ENCODE results near the gene LKAAEAR1.

The LKAAEAR1 gene

DNA sequence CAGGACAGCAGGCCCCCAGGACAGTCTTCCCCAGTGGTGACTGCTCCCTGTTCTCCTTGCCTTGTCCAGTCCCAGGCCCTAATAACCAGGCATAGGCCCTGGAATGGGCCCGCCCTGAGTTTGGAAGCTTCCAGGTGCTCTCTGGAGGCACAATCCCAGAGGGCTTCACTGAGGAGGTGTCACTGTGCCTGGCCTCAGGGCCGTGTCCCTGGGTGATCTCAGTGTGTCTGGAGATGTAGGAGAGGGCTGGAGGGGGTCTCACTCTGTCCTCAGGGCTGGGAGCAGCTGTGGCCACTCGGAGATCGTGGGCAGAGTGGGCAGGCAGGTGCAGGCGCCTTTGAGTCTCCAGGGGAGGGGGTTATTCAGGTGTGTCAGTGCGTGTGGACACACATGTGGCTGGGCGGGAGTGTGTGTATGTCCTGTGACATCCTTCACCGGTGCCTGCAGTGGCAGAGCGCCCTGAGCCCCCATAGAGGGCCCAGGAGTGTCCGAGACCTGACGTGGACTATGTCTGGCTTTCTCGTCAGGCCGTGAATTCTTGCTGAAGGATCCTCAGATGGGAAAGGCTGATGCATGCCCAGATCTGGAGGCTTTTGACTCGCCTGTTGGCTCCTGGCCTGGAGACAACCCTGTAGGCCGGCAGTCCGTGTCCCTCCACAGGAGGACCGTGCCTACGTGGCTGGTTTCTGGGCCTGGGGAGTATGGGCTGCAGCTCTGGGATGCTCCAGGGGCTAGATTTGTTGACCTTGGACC lies 28.7 kb upstream of the LKAAEAR1 start:
- Histone ChIP-seq H3K4me2 (ENCODE audit: insufficient read depth, low read length) (no peak overlapping the region), H2AFZ (ENCODE audit: low read depth, low read length) (no peak overlapping the region), H4K20me1 (ENCODE audit: insufficient read depth, low read length) (peaks cover 16% of the 10 kb centered on the region), H3K27me3 (ENCODE audit: insufficient read depth, low read length, poor library complexity) (peaks cover 4% of the 10 kb centered on the region), H3K9ac (ENCODE audit: low read depth, low read length) (no peak overlapping the region), H3K9me3 (ENCODE audit: insufficient read depth, low read length, severe bottlenecking) (no peaks in the 10 kb centered on the region), H3K27ac (ENCODE audit: low read length) (no peak overlapping the region), H3K4me1 (ENCODE audit: insufficient read depth, low read length) (no peaks in the 10 kb centered on the region), H3K4me3 (ENCODE audit: low read depth in 1 of 2, low read length in 2 of 2) (no peak overlapping the region), H3K79me2 (ENCODE audit: insufficient read depth, low read length) (no peaks in the 10 kb centered on the region), H3K36me3 (ENCODE audit: insufficient read depth, low read length) (no peaks in the 10 kb centered on the region)
- DNase-seq (no peak), ATAC-seq (ENCODE audit: insufficient read depth, low read depth) (no peak)
- TF ChIP-seq, protein P1, sequence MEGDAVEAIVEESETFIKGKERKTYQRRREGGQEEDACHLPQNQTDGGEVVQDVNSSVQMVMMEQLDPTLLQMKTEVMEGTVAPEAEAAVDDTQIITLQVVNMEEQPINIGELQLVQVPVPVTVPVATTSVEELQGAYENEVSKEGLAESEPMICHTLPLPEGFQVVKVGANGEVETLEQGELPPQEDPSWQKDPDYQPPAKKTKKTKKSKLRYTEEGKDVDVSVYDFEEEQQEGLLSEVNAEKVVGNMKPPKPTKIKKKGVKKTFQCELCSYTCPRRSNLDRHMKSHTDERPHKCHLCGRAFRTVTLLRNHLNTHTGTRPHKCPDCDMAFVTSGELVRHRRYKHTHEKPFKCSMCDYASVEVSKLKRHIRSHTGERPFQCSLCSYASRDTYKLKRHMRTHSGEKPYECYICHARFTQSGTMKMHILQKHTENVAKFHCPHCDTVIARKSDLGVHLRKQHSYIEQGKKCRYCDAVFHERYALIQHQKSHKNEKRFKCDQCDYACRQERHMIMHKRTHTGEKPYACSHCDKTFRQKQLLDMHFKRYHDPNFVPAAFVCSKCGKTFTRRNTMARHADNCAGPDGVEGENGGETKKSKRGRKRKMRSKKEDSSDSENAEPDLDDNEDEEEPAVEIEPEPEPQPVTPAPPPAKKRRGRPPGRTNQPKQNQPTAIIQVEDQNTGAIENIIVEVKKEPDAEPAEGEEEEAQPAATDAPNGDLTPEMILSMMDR (IDR thresholded peaks at IDR 0.05; ENCODE audit: borderline replicate concordance, extremely low read depth, low read length, poor library complexity, severe bottlenecking): no peak
- no peak for TF ChIP-seq EZH2 (IDR thresholded peaks at IDR 0.05; ENCODE audit: borderline replicate concordance, low read depth, low read length, severe bottlenecking)

DNA sequence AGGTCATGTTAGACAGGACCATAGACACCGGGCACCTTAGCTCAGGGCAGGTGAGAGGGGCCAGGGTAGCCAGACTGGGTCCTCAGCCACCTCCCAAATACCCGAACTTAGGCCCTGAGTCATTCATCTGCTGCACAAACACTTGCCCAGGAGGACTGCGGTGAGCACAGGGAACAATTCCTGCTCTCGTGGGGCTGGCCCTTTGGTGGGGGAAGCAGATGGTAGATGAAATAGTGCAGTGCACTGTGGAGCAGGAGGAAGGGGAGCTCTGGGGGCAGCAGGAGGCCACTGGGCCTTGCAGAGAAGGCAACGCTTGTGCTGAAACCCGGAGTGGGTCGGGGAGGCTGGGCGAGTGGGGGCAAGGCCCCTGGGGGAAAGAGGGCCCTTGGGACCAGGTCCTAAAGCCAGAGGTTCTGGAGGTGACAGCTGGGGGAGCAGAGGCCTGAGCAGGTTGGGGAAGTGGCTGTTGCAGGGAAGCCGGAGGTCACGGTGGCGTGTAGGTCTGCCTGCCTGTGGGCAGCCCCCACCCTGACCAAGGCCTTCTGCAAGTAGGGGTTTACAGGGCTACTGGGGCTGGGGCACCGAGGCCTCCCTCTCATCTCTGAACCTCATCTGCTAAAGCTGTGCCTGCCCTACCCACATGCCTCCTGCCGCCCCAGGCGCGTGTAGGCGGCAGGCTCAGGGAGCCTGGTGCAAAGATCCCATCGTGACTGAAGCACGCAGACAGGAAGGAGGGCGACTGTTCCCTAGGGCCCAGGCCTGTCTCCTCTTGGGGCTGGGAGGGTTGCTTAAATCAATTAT lies 27.8 kb upstream of the LKAAEAR1 start:
- DNase-seq: no peak
- H4K20me1 ChIP-seq (ENCODE audit: insufficient read depth, low read length): peaks cover 16% of the 10 kb centered on the region
- H3K27me3 ChIP-seq (ENCODE audit: insufficient read depth, low read length, poor library complexity): peaks cover 4% of the 10 kb centered on the region
- no peak overlapping the region for H3K9ac ChIP-seq (ENCODE audit: low read depth, low read length)
- H3K36me3 ChIP-seq (ENCODE audit: insufficient read depth, low read length): no peaks in the 10 kb centered on the region
- no peaks in the 10 kb centered on the region for H3K9me3 ChIP-seq (ENCODE audit: insufficient read depth, low read length, severe bottlenecking)
- ATAC-seq (ENCODE audit: insufficient read depth, low read depth): no peak
- H3K4me2 ChIP-seq (ENCODE audit: insufficient read depth, low read length): no peak overlapping the region
- TF ChIP-seq, protein P1 (IDR thresholded peaks at IDR 0.05; ENCODE audit: borderline replicate concordance, extremely low read depth, low read length, poor library complexity, severe bottlenecking): no peak
- TF ChIP-seq EZH2 (IDR thresholded peaks at IDR 0.05; ENCODE audit: borderline replicate concordance, low read depth, low read length, severe bottlenecking): no peak
- H3K4me1 ChIP-seq (ENCODE audit: insufficient read depth, low read length): no peaks in the 10 kb centered on the region
- H2AFZ ChIP-seq (ENCODE audit: low read depth, low read length): no peak overlapping the region
- no peak overlapping the region for H3K27ac ChIP-seq (ENCODE audit: low read length)
- H3K79me2 ChIP-seq (ENCODE audit: insufficient read depth, low read length): no peaks in the 10 kb centered on the region
- H3K4me3 ChIP-seq (ENCODE audit: low read depth in 1 of 2, low read length in 2 of 2): no peak overlapping the region

DNA sequence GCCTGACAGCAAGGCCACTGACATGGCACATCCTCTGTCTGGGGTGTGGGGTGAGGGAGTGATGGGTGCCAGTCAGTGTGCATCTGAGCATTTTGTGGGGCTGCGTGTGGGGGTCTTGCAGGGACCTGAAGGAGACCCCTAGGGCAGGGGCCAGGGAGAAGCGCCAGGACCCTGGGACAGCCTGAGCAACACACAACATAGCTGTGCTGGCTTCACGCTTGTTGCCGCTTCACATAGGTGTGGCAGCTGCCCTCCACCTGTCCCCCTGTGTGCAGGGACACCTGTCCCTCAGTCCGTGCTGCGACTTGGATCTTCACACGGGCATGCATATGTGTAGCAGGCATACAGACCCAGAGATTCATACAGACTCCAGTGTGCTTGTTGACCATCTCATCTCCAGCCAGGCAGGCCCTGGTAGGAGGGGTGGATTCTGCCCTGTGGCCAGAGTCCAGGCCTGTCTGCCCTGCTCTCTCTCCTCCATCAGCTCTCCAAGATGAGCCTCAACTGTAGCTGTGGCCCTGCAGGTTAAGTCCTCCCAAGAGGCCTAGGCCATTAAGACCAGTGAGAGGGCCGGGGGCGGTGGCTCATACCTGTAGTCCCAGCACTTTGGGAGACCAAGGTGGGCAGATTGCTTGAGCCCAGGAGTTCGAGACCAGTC lies 26.3 kb upstream of the LKAAEAR1 start:
- Histone ChIP-seq H3K9me3 (ENCODE audit: insufficient read depth, low read length, severe bottlenecking) (no peaks in the 10 kb centered on the region), H3K4me1 (ENCODE audit: insufficient read depth, low read length) (no peaks in the 10 kb centered on the region), H3K36me3 (ENCODE audit: insufficient read depth, low read length) (no peaks in the 10 kb centered on the region), H3K27me3 (ENCODE audit: insufficient read depth, low read length, poor library complexity) (peaks cover 4% of the 10 kb centered on the region), H3K4me3 (ENCODE audit: low read depth in 1 of 2, low read length in 2 of 2) (no peak overlapping the region), H3K9ac (ENCODE audit: low read depth, low read length) (no peak overlapping the region), H3K4me2 (ENCODE audit: insufficient read depth, low read length) (no peak overlapping the region), H3K79me2 (ENCODE audit: insufficient read depth, low read length) (no peaks in the 10 kb centered on the region), H3K27ac (ENCODE audit: low read length) (no peak overlapping the region), H4K20me1 (ENCODE audit: insufficient read depth, low read length) (peaks cover 16% of the 10 kb centered on the region), H2AFZ (ENCODE audit: low read depth, low read length) (no peak overlapping the region)
- DNase-seq: no peak
- no peak for ATAC-seq (ENCODE audit: insufficient read depth, low read depth)
- TF ChIP-seq, protein P1 (IDR thresholded peaks at IDR 0.05; ENCODE audit: borderline replicate concordance, extremely low read depth, low read length, poor library complexity, severe bottlenecking): no peak
- TF ChIP-seq EZH2 (IDR thresholded peaks at IDR 0.05; ENCODE audit: borderline replicate concordance, low read depth, low read length, severe bottlenecking): no peak
